GM19372 (cell line): ENCODE measurements around the gene ARHGAP29.

Experiments
- ATAC-seq: cut with Tn5 transposase; IDR thresholded peaks from one replicate; pipeline ENCODE4 v1.9.1; 2021; ENCODE audit warnings: mild to moderate bottlenecking, low read depth, moderate library complexity; ENCODE audit not compliant: unreplicated experiment

Gene ARHGAP29

DNA sequence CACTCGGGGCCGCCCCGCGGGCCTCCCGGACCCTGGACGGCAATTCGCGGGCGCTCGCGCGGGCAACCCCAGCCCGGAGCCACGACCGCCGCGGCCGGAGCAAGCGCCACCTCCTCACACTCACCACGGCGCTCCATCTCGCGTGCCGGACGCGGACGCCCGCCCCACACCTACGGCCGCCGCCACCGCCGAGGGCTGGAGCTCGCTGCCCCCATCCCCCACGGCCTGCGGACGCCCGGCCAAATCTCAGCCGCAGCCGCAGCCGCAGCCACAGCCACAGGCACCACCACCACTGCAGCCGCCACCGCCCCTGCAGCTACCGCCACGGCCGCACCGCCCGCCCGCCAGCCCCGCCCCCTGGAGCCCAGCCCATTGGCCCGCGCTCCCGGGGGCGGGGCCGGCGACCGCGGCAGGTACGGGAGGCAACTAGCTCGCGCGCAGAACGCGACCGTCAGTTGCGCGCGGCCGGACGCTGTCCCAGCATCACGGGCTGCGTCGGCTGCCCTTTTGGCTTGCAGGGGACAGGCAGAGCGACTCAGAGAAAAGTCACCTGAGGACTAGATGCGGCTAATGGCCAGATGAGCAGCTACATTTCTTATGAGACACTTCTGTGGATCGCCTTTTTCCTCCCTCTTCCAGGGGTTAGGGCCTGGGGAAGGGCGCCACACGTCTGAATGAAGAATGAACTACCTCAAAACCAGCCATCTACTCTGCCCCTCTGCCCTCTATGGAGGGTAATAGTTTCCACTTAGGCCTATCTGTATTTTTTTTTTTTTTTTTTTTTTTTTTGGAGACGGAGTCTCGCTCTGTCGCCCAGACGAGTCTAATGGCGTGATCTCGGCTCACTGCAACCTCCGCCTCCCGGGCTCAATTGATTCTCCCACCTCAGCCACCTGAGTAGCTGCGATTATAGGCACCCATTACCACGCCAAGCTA is at the start of gene ARHGAP29:
Gene ARHGAP29 (minus strand): TSS at position 294 of the 936 bp plus-strand sequence. CDS start 5,973 bp downstream, outside the sequence.
- ATAC-seq, result peak; percentile 69

- no peak for ATAC-seq
Measured at GRCh38 chr1:94286864-94287437, 49.6 kb upstream of the ARHGAP29 start.

GRCh38 chr1:94285031-94285654 is 47.8 kb upstream of the ARHGAP29 start:
- ATAC-seq, result no peak

DNA sequence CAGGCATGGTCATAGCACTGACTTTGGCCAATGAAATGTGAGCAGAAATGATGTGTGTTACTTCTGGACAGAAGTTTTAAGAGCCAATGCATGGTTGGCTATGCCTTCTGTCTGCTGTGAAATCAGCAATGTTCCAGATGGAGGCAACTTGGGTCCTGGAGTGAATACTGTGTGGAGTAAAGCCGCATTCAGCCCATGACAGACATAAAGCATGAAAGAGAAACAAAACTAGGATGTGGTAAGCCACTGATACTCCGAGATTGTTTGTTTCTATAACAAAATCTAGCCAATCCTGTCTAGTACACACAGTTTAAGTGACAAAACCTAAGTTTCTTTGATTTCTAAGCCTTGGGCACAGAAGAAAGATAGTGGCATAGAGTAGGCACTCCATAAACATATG is 47.1 kb upstream of the ARHGAP29 start:
- no peak for ATAC-seq

DNA sequence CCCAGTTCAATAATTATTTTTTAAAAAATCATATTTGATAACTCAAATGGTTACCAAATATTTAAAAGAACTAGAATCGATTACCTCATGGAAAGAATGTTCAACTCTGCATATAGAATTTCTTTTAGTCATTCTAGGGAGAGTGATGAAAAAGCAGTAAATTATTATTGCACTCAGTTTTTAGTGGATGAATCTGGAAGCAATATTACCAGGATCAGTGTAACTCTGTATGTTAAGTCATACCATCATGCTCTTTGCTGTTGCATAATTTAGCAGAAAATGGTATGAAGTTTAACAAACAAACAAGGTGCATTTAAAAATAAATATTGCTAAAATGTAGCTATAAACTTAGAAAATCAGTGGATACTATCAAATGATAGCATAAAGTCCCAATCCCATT is 46.1 kb upstream of the ARHGAP29 start:
- no peak for ATAC-seq

GRCh38 chr1:94282143-94282711 is 44.8 kb upstream of the ARHGAP29 start:
- ATAC-seq, result no peak

- ATAC-seq, result no peak
Measured at GRCh38 chr1:94281361-94282142, 44.2 kb upstream of the ARHGAP29 start.

- no peak for ATAC-seq
Measured at GRCh38 chr1:94280541-94280940, 43.2 kb upstream of the ARHGAP29 start.

DNA sequence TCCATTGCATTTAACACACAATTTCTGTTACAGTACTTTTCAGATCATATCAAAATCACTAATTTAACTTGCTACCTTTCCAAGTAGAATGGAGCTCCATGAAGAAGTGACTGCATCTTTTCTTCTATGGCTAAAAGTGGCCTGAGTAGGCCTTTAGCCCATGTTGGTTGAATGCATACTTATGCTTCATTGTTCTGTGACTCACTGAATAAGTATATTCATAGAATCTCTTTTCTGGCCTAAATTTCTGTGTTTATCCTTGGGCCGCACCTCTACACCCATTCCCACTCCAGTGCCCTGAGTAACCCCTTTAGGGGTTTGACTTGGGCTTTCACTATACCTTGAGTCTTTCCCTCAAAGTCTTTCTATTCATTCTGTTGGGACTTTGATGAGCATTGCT is 42.1 kb upstream of the ARHGAP29 start:
- ATAC-seq, result no peak

DNA sequence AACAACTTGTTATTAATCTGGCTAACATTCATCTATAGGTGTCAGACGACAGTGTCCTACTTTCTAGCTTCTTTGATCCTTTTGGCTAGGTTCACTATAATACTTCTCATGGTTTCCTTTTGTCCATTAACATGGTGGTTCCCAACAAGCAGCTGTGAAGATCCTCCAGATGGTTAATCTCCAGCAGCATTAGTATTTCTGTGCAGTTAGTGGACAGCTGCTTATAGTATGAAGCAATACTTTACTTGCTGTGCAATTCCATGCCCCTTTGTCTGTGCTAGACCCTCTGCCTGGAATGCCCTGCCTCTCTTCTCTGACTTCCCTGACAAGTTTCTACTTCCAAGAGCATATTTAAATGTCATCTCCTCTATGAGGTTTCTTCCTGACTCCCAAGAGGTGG is 41.7 kb upstream of the ARHGAP29 start:
- ATAC-seq, result no peak

DNA sequence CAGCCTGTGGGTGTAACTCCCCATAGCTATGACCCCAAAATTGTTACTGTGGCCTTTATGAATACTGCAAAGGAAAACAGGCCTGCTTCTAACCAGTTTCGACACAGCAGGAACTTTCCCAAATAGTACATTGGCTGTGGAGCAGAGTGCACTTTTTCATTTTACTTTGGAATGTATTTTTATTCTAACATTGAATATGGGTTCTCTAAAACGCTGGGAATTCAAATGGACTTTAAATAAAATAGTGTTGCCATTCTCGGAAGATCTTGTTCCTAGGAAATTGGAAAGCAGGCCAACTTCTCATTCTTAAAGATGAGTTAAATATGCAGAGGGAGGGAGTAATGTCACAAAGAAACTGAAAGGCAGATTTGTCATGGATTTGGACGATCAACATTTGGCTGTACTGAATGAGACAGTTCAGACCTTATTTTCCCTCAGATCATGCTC is 39.6 kb upstream of the ARHGAP29 start:
- ATAC-seq, result no peak

GRCh38 chr1:94275083-94275482 is 37.7 kb upstream of the ARHGAP29 start:
- ATAC-seq, result no peak

- no peak for ATAC-seq
Measured at GRCh38 chr1:94274561-94274960, 37.2 kb upstream of the ARHGAP29 start.

- ATAC-seq, result no peak
Measured at GRCh38 chr1:94273111-94273510, 35.7 kb upstream of the ARHGAP29 start.

- ATAC-seq, result no peak
Measured at GRCh38 chr1:94272388-94272787, 35.0 kb upstream of the ARHGAP29 start.

GRCh38 chr1:94271373-94271772 is 34.0 kb upstream of the ARHGAP29 start:
- ATAC-seq, result no peak

DNA sequence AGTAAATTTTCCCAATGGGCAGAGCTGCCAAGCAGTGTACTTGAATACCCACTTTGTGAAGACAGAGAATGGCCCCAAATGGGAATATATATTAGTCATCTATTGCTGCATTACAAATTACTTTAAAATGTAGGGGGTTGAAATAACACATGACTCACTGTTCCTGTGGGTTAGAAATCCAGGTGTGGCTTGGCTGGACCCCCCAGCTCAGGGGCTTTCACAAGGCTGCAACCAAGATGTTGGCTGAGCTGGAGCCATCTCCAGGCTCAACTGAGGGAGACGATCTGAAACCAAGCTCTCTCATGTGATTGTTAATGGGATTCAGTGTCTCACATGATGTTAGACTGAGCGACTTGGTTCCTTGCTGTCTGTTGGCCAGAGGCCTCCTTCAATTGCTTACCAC is 33.4 kb upstream of the ARHGAP29 start:
- no peak for ATAC-seq

GRCh38 chr1:94269921-94270320 is 32.5 kb upstream of the ARHGAP29 start:
- ATAC-seq, result no peak

DNA sequence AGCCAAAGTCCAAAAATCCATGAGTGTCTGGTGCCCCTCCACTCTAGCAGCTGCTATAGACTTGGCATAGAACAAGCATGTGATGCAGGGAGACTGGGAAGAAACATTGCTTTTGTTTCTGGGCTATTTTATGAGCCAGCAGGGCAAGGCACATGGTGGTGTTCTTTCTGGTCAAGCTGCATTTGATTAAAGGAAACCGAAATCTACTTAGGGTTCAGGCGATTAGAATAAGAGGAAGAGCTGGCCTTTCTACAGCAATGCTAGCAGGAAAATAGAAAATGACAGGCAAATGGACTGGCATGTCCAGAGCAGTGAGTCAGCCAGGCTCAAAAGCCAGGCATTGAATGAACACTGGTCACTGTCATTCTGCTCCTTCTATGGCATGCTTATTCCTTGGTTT is 28.5 kb upstream of the ARHGAP29 start:
- ATAC-seq, result no peak

- ATAC-seq, result no peak
Measured at GRCh38 chr1:94265011-94265422, 27.6 kb upstream of the ARHGAP29 start.
